SIG-M5 (cell line): ENCODE measurements around the gene SUFU.
A peak's percentile ranks its signal among the peaks of the same experiment; 100 is the strongest.
"Not testable (repeated sequence)": the region's sequence is repeated elsewhere in the genome, so short reads cannot be mapped to it uniquely, and the experiment has no call there.

Experiments
- DNase-seq: peaks from one replicate; lab custom pipeline; 2025; lab: John Stamatoyannopoulos, UW

SUFU gene

GRCh38 chr10:102480396-102480795, 23.4 kb upstream of the SUFU start:
- no peak for DNase-seq

- no peak for DNase-seq
These were observed 19.8 kb upstream of the SUFU start for GRCh38 chr10:102484021-102484420.

- DNase-seq = no peak
These were observed 18.5 kb upstream of the SUFU start for GRCh38 chr10:102485093-102485784.

- DNase-seq = no peak
These were observed 12.6 kb upstream of the SUFU start for GRCh38 chr10:102491136-102491535.

- DNase-seq = no peak
These were observed 11.3 kb upstream of the SUFU start for GRCh38 chr10:102492344-102492939.

DNA sequence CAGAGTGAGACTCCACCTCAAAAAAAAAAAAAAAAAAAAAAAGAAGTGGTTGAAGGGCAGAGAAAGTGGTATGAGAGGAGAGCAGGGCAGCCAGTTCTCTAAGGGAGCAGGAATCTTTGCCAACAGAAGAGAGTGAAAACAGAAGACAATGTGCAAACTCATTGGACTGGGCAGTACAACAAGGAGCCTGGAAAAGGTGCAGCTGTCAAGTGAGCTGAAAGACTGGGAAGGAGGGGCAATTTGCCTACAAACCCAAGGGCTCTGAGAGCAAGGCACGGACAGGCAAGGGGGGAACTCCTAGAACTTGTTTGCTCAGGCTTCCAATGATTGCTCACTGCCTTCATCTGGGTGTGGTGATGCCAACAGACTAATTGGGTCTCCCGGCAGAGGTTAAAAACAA, 10.8 kb upstream of the SUFU start:
- DNase-seq = no peak

GRCh38 chr10:102493771-102494170, 10.0 kb upstream of the SUFU start:
- DNase-seq = no peak

- no peak for DNase-seq
These were observed 6.2 kb upstream of the SUFU start for GRCh38 chr10:102497545-102497944.

GRCh38 chr10:102499356-102499755, 4.4 kb upstream of the SUFU start:
- DNase-seq = no peak

- DNase-seq = not testable (repeated sequence)
These were observed 3.1 kb upstream of the SUFU start for GRCh38 chr10:102500686-102501085.

- no peak for DNase-seq
These were observed 2.4 kb upstream of the SUFU start for GRCh38 chr10:102501201-102502028.

DNA sequence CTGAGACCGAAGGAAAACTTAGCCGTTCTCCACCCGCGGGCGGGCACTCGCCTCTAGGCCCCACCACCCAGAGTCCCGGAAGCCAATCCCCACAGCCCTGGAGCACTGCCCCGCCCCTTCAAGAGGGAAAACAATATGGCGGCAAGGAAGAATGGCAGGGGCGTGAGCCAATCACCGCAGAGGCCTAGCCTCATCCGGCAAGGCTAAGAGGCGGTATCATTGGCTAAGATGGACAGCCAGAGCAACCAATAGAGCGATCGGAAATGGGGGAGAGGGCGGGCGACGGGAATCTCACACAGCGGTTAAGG, 1.8 kb upstream of the SUFU start:
- DNase-seq = peak; percentile 81

DNA sequence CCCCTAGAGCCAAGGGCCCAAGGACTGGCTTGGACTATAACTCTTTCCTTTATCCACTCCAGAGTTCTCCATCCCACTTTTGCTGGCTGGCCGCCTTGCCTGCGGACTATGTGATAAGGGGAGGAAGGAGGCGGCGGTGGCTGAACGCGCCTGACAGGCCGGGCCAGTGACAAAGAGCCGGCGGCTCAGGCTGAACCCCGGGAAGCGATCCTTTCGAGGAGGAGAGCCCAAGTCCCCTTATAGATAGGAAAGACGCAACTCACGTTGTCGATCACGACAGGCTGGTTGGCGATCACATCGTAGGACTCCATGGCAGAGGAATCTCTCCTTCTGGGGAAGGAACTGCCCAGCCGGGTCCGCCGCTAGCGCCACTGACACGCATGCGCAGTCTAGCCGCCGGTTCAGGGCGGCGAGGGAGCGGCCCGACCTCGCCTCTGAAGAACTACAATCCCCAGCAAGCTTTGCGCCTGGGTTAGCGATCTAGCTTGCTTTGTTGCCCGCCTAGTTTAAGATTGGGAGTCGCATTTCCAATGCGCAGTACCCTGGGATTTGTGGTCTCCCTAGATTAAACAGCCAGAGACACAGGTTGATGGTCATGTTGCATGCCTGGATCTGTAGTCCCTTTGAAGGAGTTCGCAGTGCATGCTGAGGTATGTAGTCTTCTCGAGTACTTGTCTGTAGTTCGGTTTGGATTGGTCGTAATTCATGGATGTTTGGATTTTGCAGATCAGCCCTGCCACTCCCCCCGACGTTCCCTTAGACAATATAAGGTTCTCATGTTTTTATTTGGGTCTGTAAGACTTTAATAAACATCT, 1.2 kb upstream of the SUFU start, which contains the start of gene ACTR1A:
Gene ACTR1A (minus strand): TSS at position 376 of the 815 bp plus-strand sequence. CDS start 65 bp downstream, at position 311.
- DNase-seq = peak; percentile 99

DNA sequence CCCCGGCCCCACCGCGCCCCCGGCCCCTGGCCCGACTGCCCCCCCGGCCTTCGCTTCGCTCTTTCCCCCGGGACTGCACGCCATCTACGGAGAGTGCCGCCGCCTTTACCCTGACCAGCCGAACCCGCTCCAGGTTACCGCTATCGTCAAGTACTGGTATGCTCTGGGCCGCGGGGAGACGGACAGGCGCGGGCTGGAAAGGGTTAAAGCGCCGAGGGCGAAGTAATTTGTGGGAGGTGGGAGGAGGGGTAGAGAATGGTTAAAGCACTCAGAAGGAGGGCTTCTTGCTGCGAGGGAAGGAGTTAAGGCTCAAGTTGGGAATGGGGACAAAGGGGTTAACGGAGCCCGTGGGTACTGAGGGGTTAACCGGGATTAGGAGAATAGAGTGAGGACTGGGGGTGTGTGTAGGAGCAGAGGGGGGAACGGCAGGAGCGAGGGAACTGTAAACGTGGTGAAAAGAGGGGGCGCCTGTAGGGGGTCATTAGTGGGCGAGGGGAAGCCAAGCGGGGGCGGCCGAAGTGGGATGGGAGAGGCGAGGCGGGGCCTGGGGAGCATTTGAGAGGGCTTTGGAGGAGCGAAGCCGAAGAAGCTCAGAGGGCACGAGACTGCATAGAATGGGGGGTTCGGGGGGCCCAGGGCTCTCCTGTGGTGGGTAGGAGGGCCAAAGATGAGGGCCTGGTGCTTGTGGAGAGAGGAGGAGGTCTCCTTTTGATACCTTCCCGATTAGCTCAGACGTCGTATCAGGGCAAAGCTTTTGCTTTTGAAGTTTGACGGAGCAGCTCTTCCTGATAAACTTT, 605 bp downstream of the SUFU start:
- no peak for DNase-seq

DNA sequence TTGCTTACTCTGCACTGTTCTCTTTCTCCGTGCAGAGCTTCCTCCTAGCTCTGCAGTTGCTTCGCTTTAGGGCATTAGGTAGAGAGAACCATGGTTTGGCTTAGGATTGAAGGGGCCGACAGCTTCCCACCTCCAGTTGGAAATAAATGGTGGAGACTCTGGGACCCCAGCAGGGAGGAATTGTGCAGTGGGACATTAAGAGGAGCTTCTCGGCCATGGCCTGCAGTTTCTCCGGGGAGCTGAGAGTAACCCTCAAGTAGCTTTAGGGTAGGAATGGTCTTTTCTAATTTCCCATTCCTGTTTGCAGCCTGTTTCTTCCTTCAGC, 1.2 kb downstream of the SUFU start:
- DNase-seq = no peak

DNA sequence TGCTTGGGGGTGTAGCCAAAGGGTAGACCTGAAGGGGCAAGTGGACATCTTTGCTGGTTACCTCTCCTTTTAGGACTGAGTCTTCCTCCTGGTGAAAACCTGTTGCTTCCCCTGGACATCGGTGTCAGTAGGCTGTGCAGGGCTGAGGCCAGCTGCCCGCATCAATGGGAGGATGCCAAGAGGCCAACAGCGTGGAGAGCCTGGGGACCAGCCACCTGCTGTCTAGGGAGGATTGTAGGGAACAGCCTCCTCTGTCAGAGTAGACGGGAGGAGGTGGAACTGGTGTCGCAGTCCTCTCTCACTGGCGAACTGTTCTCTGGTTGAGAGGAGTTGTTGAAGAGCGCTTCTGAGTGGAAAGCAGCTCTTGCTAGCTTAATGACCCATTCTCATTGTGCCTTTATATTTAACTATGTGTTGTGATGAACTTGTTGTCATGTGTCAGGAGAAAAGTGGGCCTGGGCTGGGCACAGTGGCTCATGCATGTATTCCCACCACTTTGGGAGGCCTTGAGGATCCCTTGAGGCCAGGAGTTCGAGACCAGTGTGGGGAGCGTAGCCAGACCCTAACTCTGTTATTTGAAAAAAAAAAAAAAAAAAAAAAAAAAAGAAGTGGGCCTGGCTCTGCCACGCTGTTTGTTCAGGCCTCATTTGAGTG, 1.8 kb downstream of the SUFU start:
- no peak for DNase-seq

DNA sequence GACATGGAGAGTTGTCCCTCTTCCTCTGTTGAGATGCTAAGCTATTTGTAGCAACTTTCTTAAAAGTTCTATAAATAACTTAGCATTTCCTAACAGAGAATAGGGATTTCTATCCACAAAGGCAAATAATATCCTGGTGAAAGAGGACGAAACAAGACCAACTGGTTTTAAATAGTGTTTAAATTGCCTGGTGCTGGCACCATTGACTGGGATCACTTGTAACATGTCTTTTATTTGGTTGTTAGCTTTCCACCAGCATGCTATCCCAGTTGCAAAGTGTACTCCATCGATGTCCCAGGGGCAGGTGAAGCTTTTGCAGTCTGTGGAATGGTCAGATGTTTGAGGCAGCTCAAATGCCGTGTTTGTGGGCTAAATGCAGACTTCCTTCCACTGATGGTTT, 3.7 kb downstream of the SUFU start:
- no peak for DNase-seq

DNA sequence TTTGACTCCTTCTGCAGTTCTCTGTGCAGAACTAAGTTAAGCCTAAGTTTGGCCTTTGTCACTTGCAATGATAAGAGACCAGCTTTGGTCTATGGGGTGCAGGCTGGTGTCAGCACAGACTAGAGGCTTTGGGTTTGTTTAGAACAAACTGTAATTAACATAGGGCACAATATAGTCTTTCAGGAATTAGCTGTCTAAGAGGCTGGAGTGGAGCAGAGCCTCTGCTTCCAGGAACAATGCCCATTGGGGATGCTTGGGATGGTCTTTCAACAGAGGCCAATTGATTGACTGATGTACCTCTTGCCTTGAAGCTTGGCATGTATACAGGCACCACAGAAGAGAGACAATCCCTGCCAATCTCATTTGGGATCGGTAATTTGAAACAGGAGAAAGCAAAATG, 4.7 kb downstream of the SUFU start:
- DNase-seq = no peak

GRCh38 chr10:102509387-102509786, 5.6 kb downstream of the SUFU start:
- no peak for DNase-seq

GRCh38 chr10:102511583-102512274, 8.0 kb downstream of the SUFU start:
- no peak for DNase-seq
